H1 (cell line): ENCODE measurements around the gene KPNA3. TPM values are rescaled to one million over a fixed set of nuclear protein-coding genes. Genes with fewer than 3 reads are reported as not detected.

Experiments
- CHD7 ChIP-seq: fragments of 300-600 bp; sonication (generic); IDR thresholded peaks from 2 replicates; pipeline ENCODE4 v1.7.1; 2012; ENCODE audit warnings: low read length, moderate library complexity, mild to moderate bottlenecking, inconsistent platforms; ENCODE audit not compliant: insufficient replicate concordance
- polyA plus RNA-seq, 7 experiments: library from polyadenylated mRNA; depleted of rRNA in 3 of 7; stranded (reverse) in 5 of 7; unstranded in 2 of 7; fragments of >200 nt in 5 of 7; fragments of 200-250 nt in 2 of 7; gene quantifications; 1 replicate in 5 of 7; 2 replicates in 1 of 7; 4 replicates in 1 of 7; pipeline versions ENCODE4 v1.2.1 to v1.2.3, GENCODE V29; 2011 to 2013; ENCODE audit warnings: missing spikeins in 2 of 7, mixed read lengths in 2 of 7
- total RNA-seq: library from RNA; stranded (reverse); fragmentation: NEBNext Ultra II Directional; extraction: Animal tissue kit (Norgen Biotek cat#: 25700); gene quantifications from 2 replicates; pipeline ENCODE4 v1.2.1, GENCODE V29; 2021

KPNA3 gene
- total and polyA plus RNA-seq, 2 of the 8 experiments (the other 6 are each of a cell fraction or from before 2014, with no cell fraction given) = 21.4 to 63.2 TPM

- no peak for TF ChIP-seq CHD7
Measured at GRCh38 chr13:49784886-49785570, 7.5 kb downstream of the KPNA3 start (continued).
